HAP-1 (cell line): ENCODE measurements around the gene BCCIP.

Experiments
- DNase-seq, 2 experiments: peaks; one replicate each; pipeline ENCODE4 v3.0.0-alpha.2; 2016 to 2020; ENCODE audit warnings: low spot score in 2 of 2
- H3K27me3 ChIP-seq: fragments of 250-450 bp; sonication (Bioruptor Pico); 2 replicates; pipeline ENCODE4 v1.5.1; 2020; ENCODE audit warnings: low read depth, mild to moderate bottlenecking, moderate library complexity
- H3K36me3 ChIP-seq: fragments of 250-450 bp; sonication (Bioruptor Pico); replicated peaks from 2 replicates; pipeline ENCODE4 v1.5.1; 2020; ENCODE audit warnings: mild to moderate bottlenecking
- H3K4me1 ChIP-seq: fragments of 250-450 bp; sonication (Bioruptor Pico); 2 replicates; pipeline ENCODE4 v1.5.1; 2020; ENCODE audit warnings: mild to moderate bottlenecking
- H3K4me3 ChIP-seq: fragments of 250-450 bp; sonication (Bioruptor Pico); 2 replicates; pipeline ENCODE4 v1.5.1; 2020; ENCODE audit warnings: mild to moderate bottlenecking, moderate library complexity
- H3K9me3 ChIP-seq: fragments of 250-450 bp; sonication (Bioruptor Pico); 2 replicates; pipeline ENCODE4 v1.5.1; 2020; ENCODE audit warnings: mild to moderate bottlenecking, moderate library complexity
- in situ Hi-C: fragments of 300-500 bp; cut with MboI; formaldehyde crosslinking; loops from 3 replicates; pipeline ENCODE4 v1.14.3; 2020; ENCODE audit warnings: low sequenced_read_pairs, inconsistent platforms, mixed read lengths

The BCCIP gene

DNA sequence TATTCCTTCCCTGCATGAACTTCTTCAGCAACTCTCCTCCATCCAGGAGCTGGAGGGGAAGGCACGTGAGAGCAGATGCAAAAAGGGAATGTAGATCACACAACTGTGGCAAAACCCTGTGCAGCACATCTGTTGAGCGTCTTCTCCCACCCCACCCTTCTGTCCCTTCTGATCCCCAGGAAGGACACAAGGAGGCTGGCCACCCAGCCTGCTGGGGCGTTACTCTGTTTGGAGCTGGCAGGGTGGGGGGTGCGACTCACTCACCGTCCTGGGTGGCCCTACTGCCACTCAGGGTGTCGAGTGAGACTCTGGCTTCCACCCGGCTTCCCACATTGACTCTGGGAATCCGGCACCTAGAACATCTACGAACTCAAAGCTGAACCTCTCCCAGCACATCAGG, 37.6 kb upstream of the BCCIP start:
- no peaks in the 10 kb centered on the region for H3K4me1 ChIP-seq
- no peaks in the 10 kb centered on the region for H3K36me3 ChIP-seq
- no peaks in the 10 kb centered on the region for H3K9me3 ChIP-seq
- H3K4me3 ChIP-seq = no peak overlapping the region
- no peak for DNase-seq
- H3K27me3 ChIP-seq = no peaks in the 10 kb centered on the region
- in situ Hi-C loops = no loop called here

DNA sequence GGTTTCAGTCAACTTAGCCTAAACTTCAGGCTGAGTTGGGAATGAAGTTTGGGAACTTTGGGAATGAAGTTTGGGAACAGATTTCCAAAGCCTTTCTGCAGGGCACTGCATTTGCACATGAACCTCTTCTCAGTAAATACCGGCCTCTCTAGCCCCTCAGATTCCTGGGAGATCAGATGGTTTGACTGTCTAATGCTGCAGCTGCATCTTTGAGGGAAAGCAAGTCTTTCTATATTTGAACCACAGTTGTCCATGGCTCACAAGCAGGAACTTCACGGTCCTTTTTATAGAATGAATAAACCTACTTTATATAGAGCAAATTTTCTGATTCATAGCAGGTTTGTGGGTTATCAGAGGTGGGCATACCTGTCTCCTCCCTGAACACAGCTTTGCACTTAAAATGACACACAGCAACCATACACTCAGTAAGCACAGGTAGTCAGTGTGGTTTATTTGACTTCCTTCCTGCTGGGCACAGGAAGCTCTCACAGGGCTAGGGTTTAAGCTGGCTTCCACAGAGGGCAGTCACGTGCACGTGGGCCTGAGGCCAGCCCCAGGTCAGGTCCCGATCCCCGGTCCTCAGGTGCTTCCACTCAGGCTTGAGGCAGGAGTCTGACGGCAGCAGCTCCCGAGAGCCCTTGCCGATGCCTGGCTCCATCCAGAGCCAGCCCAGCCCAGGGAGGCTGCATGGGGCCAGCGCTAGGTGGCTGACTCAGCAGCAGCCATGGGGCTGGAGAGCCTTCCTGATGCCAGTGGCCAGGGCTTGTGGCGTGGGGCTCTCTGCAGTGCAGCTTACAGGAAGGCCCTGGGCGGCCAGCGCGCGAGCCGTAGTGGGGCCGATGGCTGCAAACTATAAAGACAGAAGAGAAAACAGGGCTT, 35.0 kb upstream of the BCCIP start:
- in situ Hi-C loops = no loop called here
- H3K4me1 ChIP-seq = no peaks in the 10 kb centered on the region
- no peak overlapping the region for H3K4me3 ChIP-seq
- peaks cover 3% of the 10 kb centered on the region; the same call in 1 of the 2 replicates for H3K36me3 ChIP-seq
- H3K9me3 ChIP-seq = no peaks in the 10 kb centered on the region
- no peak for DNase-seq
- H3K27me3 ChIP-seq = no peaks in the 10 kb centered on the region

DNA sequence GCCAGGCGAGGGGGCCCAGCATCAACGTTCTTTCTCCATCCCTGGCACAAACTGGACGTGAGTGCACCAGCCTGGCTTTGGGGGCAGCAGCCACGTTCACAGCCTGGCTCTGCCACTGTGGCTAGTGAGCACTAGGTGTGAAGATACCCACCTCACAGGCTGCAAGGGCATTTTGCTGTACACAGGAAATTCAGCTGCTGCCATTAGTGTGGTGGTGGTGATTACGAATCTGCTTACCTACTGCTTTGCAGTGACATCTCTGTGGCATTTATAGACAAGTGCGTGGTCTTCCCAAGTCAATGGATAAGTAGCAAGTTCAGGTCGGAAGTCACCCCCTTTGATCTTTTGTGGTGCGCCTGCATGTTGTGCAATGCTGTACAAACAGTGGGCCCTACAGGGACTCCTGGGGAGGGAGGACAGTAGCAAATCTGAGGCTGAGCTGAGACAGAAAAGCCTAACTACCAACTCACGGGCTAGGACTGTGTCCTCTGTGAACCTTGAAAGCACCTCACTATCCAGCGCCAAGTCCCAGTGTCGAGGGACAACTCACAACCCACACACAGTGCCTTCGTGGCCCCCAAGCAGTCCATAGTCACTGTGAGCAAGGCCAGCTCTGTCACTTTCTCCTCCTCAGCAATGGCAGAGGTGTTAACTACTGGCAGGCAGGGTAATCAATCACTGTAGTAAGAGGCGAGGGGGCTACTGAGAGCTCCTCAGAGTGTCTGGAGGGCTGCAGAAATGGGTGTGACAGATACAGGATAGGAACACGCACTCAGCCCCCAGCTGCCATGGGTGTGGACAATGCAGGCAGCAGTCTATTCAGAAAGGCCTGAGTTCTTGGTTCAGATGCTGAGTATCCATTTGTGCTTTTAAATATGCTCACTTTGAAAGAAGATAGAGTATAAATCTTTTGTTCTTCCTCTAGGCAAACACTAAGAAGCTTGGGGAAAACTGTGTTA, 30.7 kb upstream of the BCCIP start:
- Histone ChIP-seq H3K4me3 (no peak overlapping the region), H3K4me1 (no peaks in the 10 kb centered on the region), H3K27me3 (no peaks in the 10 kb centered on the region), H3K9me3 (no peaks in the 10 kb centered on the region), H3K36me3 (peaks cover 6% of the 10 kb centered on the region)
- no peak for DNase-seq
- in situ Hi-C loops = no loop called here

DNA sequence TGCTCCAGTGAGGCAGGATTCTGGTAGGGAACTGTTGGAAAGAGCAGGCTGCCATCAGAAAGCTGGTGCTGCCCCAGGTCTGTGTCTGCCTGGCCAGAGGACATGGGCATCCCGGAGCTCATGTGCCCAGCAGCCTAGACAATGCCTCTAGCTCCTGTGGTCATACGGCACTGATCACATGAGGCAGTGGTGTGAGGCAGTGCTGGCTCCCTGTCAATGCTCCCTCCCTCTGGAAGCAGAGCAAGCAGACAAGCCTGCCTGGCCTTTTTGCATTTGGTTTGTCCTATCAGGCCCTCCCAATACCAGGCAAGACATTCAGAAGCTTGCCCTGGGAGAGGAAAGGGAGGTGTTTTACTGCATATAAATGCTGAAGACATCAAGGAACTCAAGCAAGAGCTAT, 28.2 kb upstream of the BCCIP start:
- Histone ChIP-seq H3K9me3 (no peaks in the 10 kb centered on the region), H3K36me3 (peaks cover 6% of the 10 kb centered on the region), H3K4me3 (no peak overlapping the region), H3K4me1 (no peaks in the 10 kb centered on the region), H3K27me3 (no peaks in the 10 kb centered on the region)
- in situ Hi-C loops = no loop called here
- no peak for DNase-seq

DNA sequence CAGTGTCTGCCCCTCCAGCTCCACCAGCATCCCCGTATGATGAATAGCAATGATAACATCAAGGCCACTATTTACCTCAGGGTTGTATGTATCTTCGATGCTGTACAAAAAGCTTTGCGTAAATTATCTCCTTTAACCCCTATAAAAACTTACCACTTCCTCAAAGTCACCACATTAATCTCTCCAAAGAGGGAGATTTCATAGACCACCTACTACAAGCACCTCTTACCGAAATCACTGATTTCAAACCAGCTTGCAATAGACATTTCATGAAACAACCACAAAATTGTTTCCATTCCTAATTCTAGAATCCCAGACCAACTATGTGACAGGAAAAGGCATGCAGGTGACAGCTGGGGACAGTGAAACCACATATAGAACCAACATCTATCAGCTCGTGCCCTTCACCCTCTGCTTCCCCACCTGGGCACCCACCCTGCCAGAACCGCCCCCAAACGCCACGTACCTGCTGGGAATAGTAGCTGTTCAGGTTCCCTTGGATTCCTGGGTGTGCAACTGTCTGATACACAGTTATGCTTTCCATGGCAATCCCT, 27.6 kb upstream of the BCCIP start:
- in situ Hi-C loops = no loop called here
- Histone ChIP-seq H3K4me1 (no peaks in the 10 kb centered on the region), H3K4me3 (no peak overlapping the region), H3K9me3 (no peaks in the 10 kb centered on the region), H3K36me3 (peaks cover 6% of the 10 kb centered on the region), H3K27me3 (no peaks in the 10 kb centered on the region)
- DNase-seq = no peak

DNA sequence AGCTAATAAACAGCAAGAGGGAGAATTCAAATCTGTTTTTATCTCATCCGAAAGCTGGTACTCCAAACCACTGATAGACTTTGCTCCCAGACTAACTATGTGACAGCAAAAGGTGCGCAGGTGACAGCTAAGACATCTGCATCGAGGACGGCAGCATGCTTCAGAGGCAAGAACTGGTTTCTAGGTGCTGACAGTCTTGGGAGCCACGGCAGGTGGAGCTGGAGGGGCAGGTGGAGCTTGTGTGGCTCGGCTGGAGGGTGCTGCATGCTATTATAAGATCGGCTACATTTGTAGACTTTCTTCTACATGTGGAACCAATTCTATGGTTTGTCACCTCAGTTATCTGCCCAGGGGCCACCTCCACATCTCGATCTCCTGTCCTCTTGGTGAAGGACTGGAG, 25.9 kb upstream of the BCCIP start:
- H3K27me3 ChIP-seq = no peaks in the 10 kb centered on the region
- DNase-seq = no peak
- H3K4me1 ChIP-seq = no peaks in the 10 kb centered on the region
- H3K9me3 ChIP-seq = no peaks in the 10 kb centered on the region
- H3K4me3 ChIP-seq = no peak overlapping the region
- in situ Hi-C loops = no loop called here
- H3K36me3 ChIP-seq = peaks cover 6% of the 10 kb centered on the region

DNA sequence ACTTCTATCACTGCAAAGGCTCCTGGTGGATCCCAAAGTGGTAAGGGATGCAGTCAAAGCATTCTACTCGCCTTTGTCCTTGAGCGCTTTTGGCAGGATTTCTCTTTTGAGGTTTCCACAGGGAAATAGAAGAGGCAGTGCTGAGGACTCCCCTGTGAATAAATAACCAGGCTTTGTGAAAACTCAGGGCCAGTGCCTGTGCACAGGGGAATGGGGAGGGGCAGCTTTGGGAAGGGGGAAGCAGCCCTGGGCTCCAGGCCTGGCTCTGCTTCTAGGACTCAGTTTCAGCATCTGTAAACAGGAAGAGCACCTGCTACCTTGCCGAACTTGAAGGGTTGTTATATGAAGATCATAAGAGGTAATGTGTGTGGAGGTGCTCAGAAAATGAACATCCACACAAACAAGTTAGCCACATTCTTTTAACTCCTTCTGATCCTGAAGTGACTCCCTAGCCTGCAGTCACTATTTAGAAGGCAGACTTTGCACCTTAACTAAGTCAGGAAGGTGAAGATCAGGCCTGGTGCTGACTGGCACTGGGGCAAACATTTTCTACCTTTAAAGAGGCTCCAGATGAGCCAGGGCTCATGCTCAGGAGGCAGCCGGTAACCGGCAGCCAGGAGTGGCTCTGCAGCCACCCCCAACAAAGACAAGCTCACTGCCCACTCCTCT, 25.2 kb upstream of the BCCIP start:
- in situ Hi-C loops = no loop called here
- no peak overlapping the region for H3K4me3 ChIP-seq
- H3K36me3 ChIP-seq = peaks cover 6% of the 10 kb centered on the region
- H3K9me3 ChIP-seq = no peaks in the 10 kb centered on the region
- no peaks in the 10 kb centered on the region for H3K4me1 ChIP-seq
- H3K27me3 ChIP-seq = no peaks in the 10 kb centered on the region
- DNase-seq = no peak

DNA sequence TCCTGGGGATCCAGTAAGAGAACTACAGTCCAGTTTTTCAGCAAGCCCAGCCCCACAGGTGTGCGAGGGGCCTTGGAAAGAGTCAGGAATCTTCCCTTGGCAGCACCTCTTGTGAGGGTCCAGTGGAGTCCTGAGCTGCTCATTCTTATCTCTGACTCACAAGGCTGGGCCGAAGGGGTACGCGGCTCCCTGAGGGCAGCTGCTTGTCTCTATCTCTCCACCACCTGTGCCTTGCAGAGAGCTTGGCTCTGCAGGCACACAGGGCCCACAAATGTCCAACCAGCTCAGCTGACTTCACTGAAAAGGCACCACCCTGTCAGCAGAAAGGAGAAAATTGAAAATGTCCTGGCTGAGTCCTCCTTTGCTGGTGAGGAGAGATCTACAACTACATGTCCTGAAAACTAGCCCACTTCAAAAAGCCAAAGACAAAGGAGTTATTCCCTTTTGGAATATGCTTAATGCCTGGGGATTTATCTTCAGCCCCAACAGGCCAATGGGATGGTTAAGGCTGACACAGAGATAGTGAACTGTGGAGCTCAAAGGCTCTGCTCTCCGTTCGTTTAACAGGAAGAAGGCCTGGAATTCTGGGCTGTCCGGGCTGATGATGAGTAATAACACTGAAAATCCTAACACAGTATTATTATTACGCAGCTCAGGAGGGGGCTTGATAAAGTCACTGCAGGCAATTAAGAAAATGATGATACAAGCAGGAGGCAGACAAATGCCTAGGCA, 23.7 kb upstream of the BCCIP start:
- no peaks in the 10 kb centered on the region for H3K9me3 ChIP-seq
- in situ Hi-C loops = no loop called here
- H3K27me3 ChIP-seq = no peaks in the 10 kb centered on the region
- no peaks in the 10 kb centered on the region for H3K4me1 ChIP-seq
- H3K36me3 ChIP-seq = peaks cover 10% of the 10 kb centered on the region
- no peak for DNase-seq
- H3K4me3 ChIP-seq = no peak overlapping the region

DNA sequence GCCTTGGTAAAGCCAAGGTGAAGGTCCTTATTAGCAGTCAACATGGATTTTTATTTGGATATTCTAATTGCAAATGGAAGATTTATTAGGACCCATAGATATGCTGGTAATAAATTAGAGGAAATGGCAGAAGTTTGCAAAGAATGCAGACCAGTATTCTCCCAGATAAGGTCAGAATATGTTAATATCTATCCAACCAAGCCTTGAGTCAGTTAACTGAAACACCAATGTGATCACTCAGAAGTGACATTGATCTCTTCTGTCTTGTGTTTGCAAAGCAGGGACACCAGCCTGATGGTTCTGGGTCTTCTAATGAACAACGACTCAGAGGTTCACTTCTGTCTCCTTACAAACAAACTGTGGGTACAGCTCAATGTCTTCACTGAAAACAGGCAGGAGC, 21.8 kb upstream of the BCCIP start:
- DNase-seq = no peak
- Histone ChIP-seq H3K9me3 (no peaks in the 10 kb centered on the region), H3K4me1 (no peaks in the 10 kb centered on the region), H3K27me3 (no peaks in the 10 kb centered on the region), H3K4me3 (no peak overlapping the region), H3K36me3 (peaks cover 19% of the 10 kb centered on the region)
- in situ Hi-C loops = no loop called here

DNA sequence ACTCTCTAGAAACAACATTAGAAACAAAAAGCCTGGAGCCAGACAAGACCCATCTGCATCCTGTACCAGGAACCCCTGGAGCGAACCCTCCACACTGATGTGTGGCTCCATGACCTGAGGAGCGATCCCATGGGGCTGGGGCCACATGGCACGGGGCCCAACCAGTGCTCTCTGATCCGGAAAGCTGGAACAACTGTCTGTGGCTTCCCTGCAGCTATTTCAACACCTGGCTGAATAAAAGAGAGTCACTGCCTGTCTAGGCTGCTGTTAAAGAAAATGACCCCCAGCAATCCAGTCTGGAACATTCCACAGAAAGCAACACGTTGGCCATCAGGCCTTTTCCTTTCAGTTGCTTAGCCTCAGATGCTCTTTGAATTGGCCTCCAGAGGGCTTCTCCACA, 21.2 kb upstream of the BCCIP start:
- H3K9me3 ChIP-seq = no peaks in the 10 kb centered on the region
- H3K4me1 ChIP-seq = no peaks in the 10 kb centered on the region
- in situ Hi-C loops = no loop called here
- peaks cover 21% of the 10 kb centered on the region for H3K36me3 ChIP-seq
- H3K4me3 ChIP-seq = no peak overlapping the region
- DNase-seq = no peak
- no peaks in the 10 kb centered on the region for H3K27me3 ChIP-seq

DNA sequence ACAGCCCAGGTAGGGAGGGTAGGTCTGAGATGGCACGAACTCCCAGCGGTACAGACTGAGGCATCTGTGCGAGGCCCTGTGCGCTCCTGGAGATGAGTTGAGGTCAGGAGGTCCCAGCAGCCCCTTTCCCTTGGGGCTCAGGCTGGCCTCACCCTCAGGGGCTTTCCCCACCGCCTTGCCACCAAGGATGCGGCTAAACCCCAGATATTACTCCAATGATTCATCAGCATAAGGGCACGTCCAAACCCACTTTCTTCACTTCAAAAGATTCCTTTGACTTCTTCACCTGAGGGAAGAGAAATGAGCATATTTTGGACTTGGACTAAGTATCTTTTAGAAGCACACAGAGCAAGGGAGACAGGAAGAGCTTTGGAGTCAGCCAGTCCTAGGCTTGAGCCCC, 20.6 kb upstream of the BCCIP start:
- peaks cover 25% of the 10 kb centered on the region for H3K36me3 ChIP-seq
- no peak for DNase-seq
- H3K4me1 ChIP-seq = no peaks in the 10 kb centered on the region
- H3K27me3 ChIP-seq = no peaks in the 10 kb centered on the region
- H3K4me3 ChIP-seq = no peak overlapping the region
- in situ Hi-C loops = no loop called here
- H3K9me3 ChIP-seq = no peaks in the 10 kb centered on the region

DNA sequence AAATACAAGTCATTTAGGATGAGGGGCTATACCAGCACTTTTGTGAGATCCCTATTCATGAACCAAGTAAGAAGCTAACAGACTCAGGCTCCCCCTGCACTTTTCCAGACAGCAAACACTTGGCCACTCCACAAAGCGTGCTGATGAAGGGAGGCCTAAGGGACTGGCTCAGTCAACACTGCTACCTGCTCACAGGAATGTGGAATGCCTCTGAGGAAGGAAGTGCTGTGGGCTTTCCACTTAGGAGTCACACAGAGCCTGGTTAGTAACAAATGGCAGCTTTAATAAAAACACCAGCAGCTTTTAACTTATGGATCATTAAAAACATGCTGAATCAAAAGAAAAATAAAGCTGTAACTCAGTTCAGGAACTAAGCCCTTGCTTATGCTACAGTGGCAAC, 15.3 kb upstream of the BCCIP start:
- Histone ChIP-seq H3K36me3 (peaks cover 42% of the 10 kb centered on the region), H3K27me3 (no peaks in the 10 kb centered on the region), H3K4me3 (no peak overlapping the region), H3K4me1 (no peaks in the 10 kb centered on the region), H3K9me3 (no peaks in the 10 kb centered on the region)
- in situ Hi-C loops = no loop called here
- DNase-seq = no peak

DNA sequence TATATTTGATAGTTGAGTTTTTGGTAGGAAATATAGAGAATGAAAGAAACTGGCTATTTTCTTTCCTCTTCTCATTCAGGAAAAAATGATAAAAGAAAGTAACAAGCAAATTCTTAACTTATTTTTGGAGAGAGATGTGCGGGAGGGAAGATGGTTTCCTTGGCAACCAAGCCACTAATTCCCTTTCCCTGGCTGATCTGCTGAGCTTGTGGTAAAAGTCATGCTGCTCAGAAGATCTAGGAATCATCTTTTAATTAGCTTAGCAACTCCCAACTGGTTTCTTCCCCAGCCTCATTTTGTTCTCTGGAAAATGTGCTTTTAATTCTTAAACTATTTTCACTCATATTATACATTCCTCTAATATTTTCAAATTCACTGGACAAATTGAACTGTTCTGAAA, 12.1 kb upstream of the BCCIP start:
- no peak for DNase-seq
- Histone ChIP-seq H3K9me3 (no peaks in the 10 kb centered on the region), H3K4me1 (no peaks in the 10 kb centered on the region), H3K27me3 (no peaks in the 10 kb centered on the region), H3K36me3 (peaks cover 34% of the 10 kb centered on the region), H3K4me3 (no peak overlapping the region)
- in situ Hi-C loops = no loop called here
